GM19372 (cell line): ENCODE data around the gene WDR72.
"Not testable (repeated sequence)": the region's sequence is repeated elsewhere in the genome, so short reads cannot be mapped to it uniquely, and the experiment has no call there.

Experiments used
- ATAC-seq: cut with Tn5 transposase; IDR thresholded peaks from one replicate; pipeline ENCODE4 v1.9.1; 2021; ENCODE audit warnings: mild to moderate bottlenecking, low read depth, moderate library complexity; ENCODE audit not compliant: unreplicated experiment

WDR72 gene

GRCh38 chr15:53540626-53541300, 218.7 kb downstream of the WDR72 start:
- ATAC-seq = not testable (repeated sequence)

- no peak for ATAC-seq
Measured at GRCh38 chr15:53539878-53540277, 219.6 kb downstream of the WDR72 start.

- ATAC-seq = no peak
Measured at GRCh38 chr15:53536479-53537120, 222.9 kb downstream of the WDR72 start.

- no peak for ATAC-seq
Measured at GRCh38 chr15:53535886-53536285, 223.6 kb downstream of the WDR72 start.

GRCh38 chr15:53534105-53534839, 225.2 kb downstream of the WDR72 start:
- no peak for ATAC-seq

- ATAC-seq = no peak
Measured at GRCh38 chr15:53530761-53531160, 228.7 kb downstream of the WDR72 start.

- ATAC-seq = no peak
Measured at GRCh38 chr15:53527996-53528395, 231.5 kb downstream of the WDR72 start.

GRCh38 chr15:53525894-53526293, 233.6 kb downstream of the WDR72 start:
- no peak for ATAC-seq

GRCh38 chr15:53522991-53523390, 236.5 kb downstream of the WDR72 start:
- no peak for ATAC-seq

- no peak for ATAC-seq
Measured at GRCh38 chr15:53520996-53521395, 238.5 kb downstream of the WDR72 start.

- no peak for ATAC-seq
Measured at GRCh38 chr15:53513431-53513830, 246.0 kb downstream of the WDR72 start.

GRCh38 chr15:53512029-53512428, 247.4 kb downstream of the WDR72 start:
- no peak for ATAC-seq

- no peak for ATAC-seq
Measured at GRCh38 chr15:53511175-53511574, 248.3 kb downstream of the WDR72 start.

GRCh38 chr15:53506370-53506769, 253.1 kb downstream of the WDR72 start:
- ATAC-seq = no peak

- ATAC-seq = no peak
Measured at GRCh38 chr15:53498996-53499395, 260.5 kb downstream of the WDR72 start.

GRCh38 chr15:53490341-53490740, 269.1 kb downstream of the WDR72 start:
- ATAC-seq = no peak

- no peak for ATAC-seq
Measured at GRCh38 chr15:53482055-53482454, 277.4 kb downstream of the WDR72 start.

- no peak for ATAC-seq
Measured at GRCh38 chr15:53477981-53478766, 281.3 kb downstream of the WDR72 start.

- ATAC-seq = no peak
Measured at GRCh38 chr15:53473886-53474285, 285.6 kb downstream of the WDR72 start.

GRCh38 chr15:53473435-53473834, 286.0 kb downstream of the WDR72 start:
- no peak for ATAC-seq

- ATAC-seq = no peak
Measured at GRCh38 chr15:53472883-53473282, 286.6 kb downstream of the WDR72 start.
